Dendritic cell treated with granulocyte-macrophage colony-stimulating factor and Interleukin-4, amounts not matched to agents 40 ng/mL and 50 ng/mL, for 4 days (primary cell): Measurements from ENCODE around the gene EIF4EBP2.

Experiments used
- H3K27ac Mint-ChIP-seq: one replicate; pipeline ENCODE4 v1.8.0; 2022; ENCODE audit warnings: mild to moderate bottlenecking, mixed read lengths
- H3K27me3 Mint-ChIP-seq: one replicate; pipeline ENCODE4 v1.8.0; 2022; ENCODE audit warnings: mild to moderate bottlenecking, mixed read lengths
- H3K36me3 Mint-ChIP-seq: one replicate; pipeline ENCODE4 v1.8.0; 2022; ENCODE audit warnings: low read depth, mixed read lengths
- H3K4me1 Mint-ChIP-seq: one replicate; pipeline ENCODE4 v1.8.0; 2022; ENCODE audit warnings: low read depth, mixed read lengths
- H3K4me3 Mint-ChIP-seq: one replicate; pipeline ENCODE4 v1.8.0; 2022; ENCODE audit warnings: mild to moderate bottlenecking, moderate library complexity, mixed read lengths
- H3K9me3 Mint-ChIP-seq: one replicate; pipeline ENCODE4 v1.8.0; 2022; ENCODE audit warnings: mixed read lengths
- intact Hi-C: fragments of 100-400 bp; cut with micrococcal nuclease; formaldehyde crosslinking; loops from one replicate; pipeline ENCODE4 v1.15.0; 2022

The EIF4EBP2 gene

DNA sequence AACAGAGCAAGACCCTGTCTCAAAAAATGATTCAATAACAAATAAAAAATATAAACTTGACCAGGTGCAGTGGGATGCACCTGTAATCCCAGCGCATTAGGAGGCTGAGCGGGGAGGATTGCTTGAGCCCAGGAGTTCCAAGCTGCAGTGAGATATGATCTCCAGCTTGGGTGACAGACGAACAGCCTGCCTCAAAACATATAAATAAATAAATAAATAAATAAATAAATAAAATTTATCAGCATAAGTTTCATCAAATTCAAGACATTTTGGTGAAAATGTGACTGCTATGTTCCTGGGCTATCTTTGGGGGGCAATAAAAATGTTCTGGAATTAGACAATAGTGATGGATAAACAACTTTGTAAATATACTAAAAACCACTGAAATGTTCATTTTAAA lies 4.8 kb upstream of the EIF4EBP2 start:
- no peak overlapping the region for H3K27ac Mint-ChIP-seq
- no peaks in the 10 kb centered on the region for H3K27me3 Mint-ChIP-seq
- no peaks in the 10 kb centered on the region for H3K36me3 Mint-ChIP-seq
- peaks cover 5% of the 10 kb centered on the region for H3K4me1 Mint-ChIP-seq
- no peaks in the 10 kb centered on the region for H3K9me3 Mint-ChIP-seq
- no peak overlapping the region for H3K4me3 Mint-ChIP-seq
- intact Hi-C loops: no loop called here

GRCh38 chr10:70403483-70404035 lies 386 bp upstream of the EIF4EBP2 start:
- H3K4me3 Mint-ChIP-seq: peak overlapping the region; percentile 97
- intact Hi-C loops: loop anchor here (1.0 kb wide), 1 partner anchor 21 kb away; the partner anchor contains the start of gene LRRC20
- no peaks in the 10 kb centered on the region for H3K27me3 Mint-ChIP-seq
- H3K4me1 Mint-ChIP-seq: peaks cover 34% of the 10 kb centered on the region
- H3K36me3 Mint-ChIP-seq: peaks cover 15% of the 10 kb centered on the region
- no peaks in the 10 kb centered on the region for H3K9me3 Mint-ChIP-seq
- H3K27ac Mint-ChIP-seq: peak overlapping the region; percentile 95

DNA sequence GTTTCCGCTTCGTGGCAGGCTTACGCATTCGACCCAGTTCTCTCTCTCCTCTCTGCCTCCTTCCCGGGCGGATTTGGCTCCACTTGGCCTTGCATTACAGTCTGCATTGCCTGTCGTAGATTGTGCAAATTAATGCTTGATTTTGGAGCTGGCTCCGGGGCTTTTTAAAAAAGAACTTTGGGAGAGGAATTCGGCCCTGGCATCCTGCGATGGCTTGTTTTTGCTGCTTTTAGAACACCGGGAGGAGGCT lies 767 bp downstream of the EIF4EBP2 start:
- Mint-ChIP-seq H3K4me3 (peak overlapping the region; percentile 97), H3K9me3 (no peaks in the 10 kb centered on the region), H3K27ac (peak overlapping the region; percentile 95), H3K36me3 (peaks cover 18% of the 10 kb centered on the region), H3K4me1 (peaks cover 45% of the 10 kb centered on the region), H3K27me3 (no peaks in the 10 kb centered on the region)
- intact Hi-C loops: loop anchor here (1.0 kb wide), 1 partner anchor 22 kb away; the partner anchor contains the start of gene LRRC20

DNA sequence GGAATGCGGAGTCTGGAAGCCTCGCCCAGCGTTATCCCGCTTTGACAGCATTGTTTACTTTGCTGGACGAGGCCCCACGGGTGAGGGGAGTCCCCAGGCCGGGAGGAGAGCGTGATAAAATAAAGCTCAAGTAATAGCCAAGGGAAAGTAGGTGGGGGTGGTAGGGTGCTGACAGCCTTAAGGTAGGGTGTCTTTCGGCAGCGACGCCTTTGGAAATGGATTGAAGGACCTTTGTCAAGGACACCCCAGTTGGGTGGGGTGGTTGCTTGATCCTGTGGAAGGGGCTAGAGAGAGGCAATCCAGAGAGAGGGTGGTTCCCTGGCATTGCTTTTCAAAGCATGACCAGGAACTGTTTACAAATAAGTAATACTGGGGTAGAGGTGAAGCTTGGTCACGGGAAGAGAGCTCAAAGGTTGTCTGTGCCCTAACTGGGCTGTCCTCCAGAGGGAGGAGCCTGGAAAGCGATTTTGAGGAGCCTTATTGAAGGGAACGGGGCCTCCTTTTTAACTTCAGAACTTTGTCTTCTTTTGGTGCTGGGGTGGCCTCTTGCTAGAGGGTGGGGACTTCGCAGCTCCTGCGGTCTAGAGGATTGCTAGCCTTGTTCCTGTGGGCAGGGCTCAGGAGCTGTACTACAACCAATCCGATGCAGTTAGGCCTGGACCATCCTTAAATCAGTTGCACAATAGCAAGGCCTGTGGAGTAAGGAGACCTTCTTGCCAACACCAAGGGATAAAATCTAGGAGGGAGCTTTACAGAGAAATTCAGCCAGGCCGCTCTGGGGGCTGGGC lies 1.3 kb downstream of the EIF4EBP2 start:
- H3K4me3 Mint-ChIP-seq: peak overlapping the region; percentile 97
- peaks cover 49% of the 10 kb centered on the region for H3K4me1 Mint-ChIP-seq
- no peaks in the 10 kb centered on the region for H3K9me3 Mint-ChIP-seq
- H3K27me3 Mint-ChIP-seq: no peaks in the 10 kb centered on the region
- peak overlapping the region; percentile 95 for H3K27ac Mint-ChIP-seq
- H3K36me3 Mint-ChIP-seq: peaks cover 24% of the 10 kb centered on the region
- intact Hi-C loops: no loop called here

DNA sequence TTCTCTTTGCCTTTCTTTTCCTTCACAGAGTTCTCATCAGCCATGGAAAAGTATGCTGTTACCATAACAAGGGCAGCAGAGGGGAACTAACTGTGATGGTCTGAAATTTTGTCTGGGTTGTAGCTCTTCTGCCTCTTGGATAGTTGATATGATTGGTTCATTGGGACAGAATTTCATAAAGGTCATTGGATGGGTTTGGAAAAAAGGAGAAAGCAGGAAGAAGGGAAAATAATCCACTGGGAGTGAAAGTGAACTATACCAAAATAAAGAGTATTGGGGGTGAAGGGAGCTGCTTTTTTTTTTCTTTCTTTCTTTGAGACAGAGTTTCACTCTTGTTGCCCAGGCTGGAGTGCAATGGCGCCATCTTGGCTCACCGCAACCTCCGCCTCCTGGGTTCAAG lies 5.8 kb downstream of the EIF4EBP2 start:
- H3K4me3 Mint-ChIP-seq: no peak overlapping the region
- no peaks in the 10 kb centered on the region for H3K9me3 Mint-ChIP-seq
- H3K27me3 Mint-ChIP-seq: no peaks in the 10 kb centered on the region
- intact Hi-C loops: no loop called here
- peaks cover 47% of the 10 kb centered on the region for H3K4me1 Mint-ChIP-seq
- no peak overlapping the region for H3K27ac Mint-ChIP-seq
- peaks cover 30% of the 10 kb centered on the region for H3K36me3 Mint-ChIP-seq

GRCh38 chr10:70410608-70411007 lies 6.7 kb downstream of the EIF4EBP2 start:
- Mint-ChIP-seq H3K36me3 (peaks cover 21% of the 10 kb centered on the region), H3K27ac (no peak overlapping the region), H3K9me3 (no peaks in the 10 kb centered on the region), H3K4me1 (peaks cover 41% of the 10 kb centered on the region), H3K27me3 (no peaks in the 10 kb centered on the region), H3K4me3 (no peak overlapping the region)
- intact Hi-C loops: no loop called here

- peaks cover 21% of the 10 kb centered on the region for H3K36me3 Mint-ChIP-seq
- H3K4me3 Mint-ChIP-seq: no peak overlapping the region
- H3K27me3 Mint-ChIP-seq: no peaks in the 10 kb centered on the region
- H3K27ac Mint-ChIP-seq: no peak overlapping the region
- peaks cover 34% of the 10 kb centered on the region for H3K4me1 Mint-ChIP-seq
- intact Hi-C loops: no loop called here
- no peaks in the 10 kb centered on the region for H3K9me3 Mint-ChIP-seq
Measured at GRCh38 chr10:70412356-70412755, 8.4 kb downstream of the EIF4EBP2 start.

DNA sequence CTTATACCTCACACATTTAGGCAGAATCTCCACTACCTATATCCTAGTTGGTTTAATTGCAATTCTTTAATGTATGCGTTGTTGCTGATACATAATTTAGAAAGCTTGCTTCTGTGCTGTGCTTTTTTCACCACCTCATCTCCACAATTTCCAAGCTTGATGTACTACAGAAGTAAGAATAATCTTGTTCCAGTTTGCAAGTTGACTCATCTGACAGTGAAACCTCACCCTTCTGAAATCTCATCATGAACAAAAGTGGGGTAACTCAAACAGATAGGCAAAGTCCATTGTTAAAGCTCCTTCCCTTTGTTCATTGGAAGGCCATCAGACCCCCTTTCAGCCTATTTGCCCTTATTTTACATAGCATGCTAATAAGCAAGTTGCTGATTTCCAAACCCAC lies 13.6 kb downstream of the EIF4EBP2 start:
- Mint-ChIP-seq H3K9me3 (no peaks in the 10 kb centered on the region), H3K4me1 (peaks cover 11% of the 10 kb centered on the region), H3K4me3 (no peak overlapping the region), H3K36me3 (peaks cover 38% of the 10 kb centered on the region), H3K27ac (no peak overlapping the region), H3K27me3 (no peaks in the 10 kb centered on the region)
- intact Hi-C loops: no loop called here

DNA sequence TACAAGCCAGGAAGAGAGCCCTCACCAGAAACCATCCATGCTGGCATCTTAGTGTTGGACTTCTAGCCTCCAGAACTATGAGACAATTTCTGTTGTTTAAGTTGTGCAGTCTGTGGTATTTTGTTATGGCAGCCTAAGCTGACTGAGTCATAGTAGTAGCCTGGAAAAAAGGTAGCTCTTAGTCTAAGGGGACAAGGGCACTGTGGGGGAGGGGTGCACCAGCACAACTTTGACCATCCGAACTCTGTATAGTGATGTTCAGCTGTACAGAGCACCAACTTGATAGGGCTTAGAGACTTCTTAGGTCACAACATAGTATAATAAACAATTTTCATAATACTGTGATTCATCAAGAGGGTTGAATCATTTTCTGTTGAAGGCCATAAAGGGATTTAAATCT lies 14.3 kb downstream of the EIF4EBP2 start:
- no peak overlapping the region for H3K4me3 Mint-ChIP-seq
- no peak overlapping the region for H3K27ac Mint-ChIP-seq
- no peaks in the 10 kb centered on the region for H3K27me3 Mint-ChIP-seq
- intact Hi-C loops: no loop called here
- no peaks in the 10 kb centered on the region for H3K9me3 Mint-ChIP-seq
- peaks cover 11% of the 10 kb centered on the region for H3K4me1 Mint-ChIP-seq
- H3K36me3 Mint-ChIP-seq: peaks cover 45% of the 10 kb centered on the region

DNA sequence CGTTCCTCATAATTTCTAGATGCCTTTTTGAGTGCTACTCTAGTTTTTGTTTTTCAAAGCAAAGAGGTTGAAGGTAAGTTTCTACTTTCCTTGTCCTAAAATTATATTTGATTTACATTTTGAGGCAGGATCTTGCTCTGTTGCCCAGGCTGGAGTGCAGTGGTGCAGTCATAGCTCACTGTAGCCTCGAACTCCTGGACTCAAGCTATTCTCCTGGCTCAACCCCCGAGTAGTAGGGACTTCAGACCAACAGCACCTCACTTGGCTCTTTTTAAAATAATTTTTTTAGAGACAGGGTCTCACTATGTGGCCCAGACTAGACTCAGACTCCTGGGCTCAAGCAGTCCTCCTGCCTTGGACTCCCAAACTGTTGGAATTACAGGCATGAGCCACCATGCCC lies 14.8 kb downstream of the EIF4EBP2 start:
- no peaks in the 10 kb centered on the region for H3K27me3 Mint-ChIP-seq
- H3K36me3 Mint-ChIP-seq: peaks cover 49% of the 10 kb centered on the region
- peaks cover 11% of the 10 kb centered on the region for H3K4me1 Mint-ChIP-seq
- no peak overlapping the region for H3K27ac Mint-ChIP-seq
- no peak overlapping the region for H3K4me3 Mint-ChIP-seq
- H3K9me3 Mint-ChIP-seq: no peaks in the 10 kb centered on the region
- intact Hi-C loops: no loop called here

GRCh38 chr10:70424320-70424719 lies 20.4 kb downstream of the EIF4EBP2 start:
- H3K9me3 Mint-ChIP-seq: no peaks in the 10 kb centered on the region

GRCh38 chr10:70425096-70425495 lies 21.2 kb downstream of the EIF4EBP2 start:
- Mint-ChIP-seq H3K36me3 (peaks cover 100% of the 10 kb centered on the region), H3K4me1 (no peaks in the 10 kb centered on the region)
- intact Hi-C loops: no loop called here

More at GRCh38 chr10:70424320-70424719, 20.4 kb downstream of the EIF4EBP2 start:
- Mint-ChIP-seq H3K27me3 (no peaks in the 10 kb centered on the region), H3K4me1 (no peaks in the 10 kb centered on the region), H3K27ac (no peak overlapping the region), H3K4me3 (no peak overlapping the region), H3K36me3 (peaks cover 100% of the 10 kb centered on the region)
- intact Hi-C loops: no loop called here

GRCh38 chr10:70426823-70427222 lies 22.9 kb downstream of the EIF4EBP2 start:
- Mint-ChIP-seq H3K4me1 (no peaks in the 10 kb centered on the region), H3K4me3 (no peak overlapping the region), H3K27me3 (no peaks in the 10 kb centered on the region), H3K36me3 (peaks cover 85% of the 10 kb centered on the region), H3K27ac (no peak overlapping the region), H3K9me3 (no peaks in the 10 kb centered on the region)
- intact Hi-C loops: no loop called here

More at GRCh38 chr10:70425096-70425495, 21.2 kb downstream of the EIF4EBP2 start:
- Mint-ChIP-seq H3K4me3 (no peak overlapping the region), H3K27ac (no peak overlapping the region), H3K27me3 (no peaks in the 10 kb centered on the region), H3K9me3 (no peaks in the 10 kb centered on the region)

DNA sequence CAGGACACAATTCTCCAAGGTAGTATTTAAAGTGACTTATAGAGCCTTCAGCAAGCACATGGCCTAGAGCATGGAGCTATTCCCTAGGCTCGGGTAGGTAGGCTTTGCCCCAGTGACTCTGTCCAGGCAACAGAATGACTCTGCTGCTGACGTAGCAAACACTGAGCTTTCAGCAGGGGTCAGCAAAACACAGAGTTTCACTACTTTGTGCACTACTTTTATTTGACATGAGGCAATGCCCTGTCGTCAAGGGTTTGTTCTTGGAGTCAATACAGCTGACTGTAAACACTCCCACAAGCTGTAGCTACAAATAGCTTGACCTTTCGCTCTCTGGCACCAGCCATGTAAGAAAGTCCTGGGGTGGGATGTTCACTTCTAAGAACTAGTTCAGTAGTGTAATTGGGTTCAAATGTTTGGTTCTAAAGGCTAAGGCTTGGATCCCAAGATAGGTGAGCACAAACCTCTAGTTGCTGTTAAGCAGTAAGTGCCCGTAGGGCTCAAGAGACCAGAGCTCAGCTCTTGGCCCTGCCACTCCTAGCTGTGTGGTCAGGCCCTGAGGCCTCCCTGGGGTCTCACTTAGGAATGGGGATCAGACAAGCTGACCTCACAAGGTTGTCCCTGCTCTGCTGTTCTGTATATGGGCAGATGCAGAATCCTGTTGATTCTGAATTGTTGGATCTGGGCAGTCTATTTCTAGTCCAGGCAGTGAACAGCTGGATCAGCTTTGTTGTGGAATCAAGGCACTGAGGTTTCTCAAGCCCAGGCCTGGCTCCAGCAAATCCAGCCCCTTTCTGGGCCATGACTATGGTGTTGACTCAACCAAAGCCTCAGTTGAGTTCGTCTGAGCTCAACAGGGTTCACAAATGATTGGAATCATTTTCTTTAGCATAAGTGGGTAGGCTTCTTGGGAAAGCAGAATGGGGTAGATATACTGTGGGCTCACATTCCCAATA lies 26.8 kb downstream of the EIF4EBP2 start:
- peaks cover 72% of the 10 kb centered on the region for H3K36me3 Mint-ChIP-seq
- peaks cover 6% of the 10 kb centered on the region for H3K4me1 Mint-ChIP-seq
- H3K4me3 Mint-ChIP-seq: no peak overlapping the region
- peaks cover 3% of the 10 kb centered on the region for H3K27me3 Mint-ChIP-seq
- no peak overlapping the region for H3K27ac Mint-ChIP-seq
- H3K9me3 Mint-ChIP-seq: no peaks in the 10 kb centered on the region
- intact Hi-C loops: no loop called here
